ENCODE data around the gene MLYCD. TPM values are rescaled to one million over a fixed set of nuclear protein-coding genes. Genes with fewer than 3 reads are reported as not detected.

The MLYCD gene
- 2.4 and 3.7 TPM in 2 replicates for total RNA-seq

DNA sequence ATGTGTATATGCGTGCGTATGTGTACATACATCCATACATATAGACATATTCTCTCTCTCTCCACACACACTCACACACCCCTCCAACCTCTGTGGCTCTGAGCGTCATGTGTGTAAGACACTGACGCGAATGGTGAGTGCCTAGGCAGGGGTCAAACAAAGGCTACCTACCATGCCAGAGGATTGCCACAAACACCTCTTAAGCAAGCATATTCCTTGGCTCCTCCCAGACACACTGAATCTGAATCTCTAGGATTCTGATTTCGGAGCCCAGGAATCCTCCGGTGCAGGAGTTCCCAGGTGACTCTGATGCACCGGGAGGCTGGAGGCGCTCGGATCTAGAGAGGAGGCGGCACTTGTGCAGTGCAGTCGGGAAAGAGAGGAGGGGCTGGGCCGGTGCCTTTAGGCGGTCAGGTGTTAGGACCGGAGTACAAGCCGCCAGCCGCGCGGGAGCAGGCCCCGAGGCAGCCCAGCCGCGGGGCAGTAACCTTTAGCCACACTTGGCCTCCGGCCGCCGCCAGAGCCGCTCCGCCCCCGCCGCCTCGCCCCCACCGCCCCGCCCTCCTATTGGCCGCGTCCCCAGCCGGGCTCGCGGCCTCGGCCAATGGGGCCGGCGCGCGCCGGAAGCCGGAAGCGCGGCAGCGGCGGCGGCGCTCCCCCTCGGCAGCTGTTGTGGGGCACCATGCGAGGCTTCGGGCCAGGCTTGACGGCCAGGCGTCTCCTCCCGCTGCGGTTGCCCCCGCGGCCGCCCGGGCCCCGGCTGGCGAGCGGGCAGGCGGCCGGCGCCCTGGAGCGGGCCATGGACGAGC, at the start of gene MLYCD:
Gene MLYCD, plus strand, starts transcription at position 653 of the 809 bp plus-strand sequence. Its CDS starts 30 bp downstream, at position 683.

DNA sequence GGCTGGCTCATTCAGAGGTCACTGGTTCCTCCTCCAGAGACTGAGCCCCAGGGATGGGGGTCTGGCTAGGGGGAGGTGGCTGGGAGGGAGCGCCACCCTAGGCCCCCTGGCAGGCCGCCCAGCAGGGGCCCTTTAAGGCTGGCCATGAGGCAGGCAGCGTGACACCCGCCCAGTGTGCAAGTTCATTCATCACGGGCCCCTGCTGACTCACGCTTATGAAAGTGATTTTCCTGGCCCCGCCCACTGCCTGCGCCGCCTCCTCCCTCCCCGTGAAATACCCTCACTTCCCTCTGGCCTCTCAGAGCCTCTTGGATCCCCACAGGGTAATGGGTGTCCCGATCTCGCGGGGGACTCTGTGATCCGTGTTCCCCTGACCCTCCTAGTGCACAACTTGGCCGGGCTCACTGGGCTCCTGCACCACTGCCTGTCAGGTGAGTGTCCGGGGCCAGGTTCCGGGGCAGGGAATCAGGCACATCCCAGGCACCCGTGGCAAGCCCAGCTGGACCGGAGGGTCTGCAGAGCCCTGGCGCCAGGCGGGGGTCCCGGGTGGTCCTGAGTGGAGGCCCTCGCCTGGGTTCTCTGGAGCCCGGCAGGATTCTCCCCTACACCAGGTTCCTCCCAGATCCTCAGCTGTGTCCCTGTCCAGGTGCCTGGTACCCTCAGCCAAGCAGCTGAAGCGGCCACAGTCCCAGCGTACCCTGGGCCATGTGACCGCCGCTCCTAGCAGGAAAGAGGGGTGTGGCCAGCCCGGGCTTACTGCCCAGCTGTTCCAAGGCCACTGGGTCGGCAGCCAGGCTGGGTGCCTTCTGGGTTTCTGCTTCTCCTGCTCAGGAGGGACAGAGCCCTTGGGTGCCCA, 54.3 kb downstream of the MLYCD start, which contains the start of gene OSGIN1:
Gene OSGIN1, plus strand, starts transcription at position 301 of the 856 bp plus-strand sequence. CDS start 4,432 bp downstream, outside the sequence.

DNA sequence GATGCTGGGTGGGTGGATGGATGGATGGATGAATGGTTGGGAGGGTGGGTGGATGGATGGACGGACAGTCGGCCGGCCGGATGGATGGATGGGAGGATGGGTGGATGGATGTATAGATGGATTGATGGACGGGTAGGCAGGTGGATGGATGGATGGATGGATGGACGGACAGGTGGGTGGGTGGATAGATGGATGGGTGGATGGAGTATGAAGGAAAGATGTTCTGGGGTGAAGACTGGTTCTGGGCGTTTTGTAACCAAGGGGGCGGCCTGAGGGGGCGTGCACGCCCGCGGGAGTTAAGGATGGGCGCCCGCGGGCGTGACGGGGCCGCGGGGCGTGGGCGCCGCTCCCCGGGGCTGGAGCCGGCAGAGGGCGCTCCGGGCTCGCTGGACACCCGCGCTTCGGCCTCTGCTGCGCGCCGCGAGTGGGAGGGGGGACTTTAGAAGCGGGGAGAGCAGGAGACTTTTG, 69.0 kb downstream of the MLYCD start, which contains the start of gene NECAB2:
Gene NECAB2, plus strand, starts transcription at position 407 of the 468 bp plus-strand sequence. CDS start 405 bp downstream, outside the sequence.

Other genes with a start within 250 kb of the MLYCD start
- 16.0 and 16.2 TPM in 2 replicates for gene HSBP1, start 91.1 kb upstream of the MLYCD start, total RNA-seq
- 5.9 TPM in 2 replicates for gene OSGIN1, start 54.1 kb downstream of the MLYCD start, total RNA-seq
- not detected in 2 replicates for gene NECAB2, start 69.1 kb downstream of the MLYCD start, total RNA-seq
- not detected in 2 replicates for gene SLC38A8, start 143.7 kb downstream of the MLYCD start, total RNA-seq
- gene MBTPS1, start 217.8 kb downstream of the MLYCD start, total RNA-seq: 116 and 121 TPM in 2 replicates
- gene HSDL1, start 246.1 kb downstream of the MLYCD start, total RNA-seq: 15.7 and 15.8 TPM in 2 replicates
- gene DNAAF1, start 246.2 kb downstream of the MLYCD start, total RNA-seq: not detected in 2 replicates